Lower leg skin (tissue), 4 donors: Measurements from ENCODE around the gene ASIC2. TPM values are rescaled to one million over a fixed set of nuclear protein-coding genes. Genes with fewer than 3 reads are reported as not detected.

ENCODE experiments used
- DNase-seq, 2 donors: peaks; one replicate each; pipeline ENCODE4 v3.0.0-alpha.2; 2019; ENCODE audit warnings: low spot score in 2 of 2
- H3K4me3 ChIP-seq: fragments of 200-600 bp; sonication (generic); 2 replicates; pipeline ENCODE4 v1.5.1; 2017; ENCODE audit warnings: mild to moderate bottlenecking, low read depth; ENCODE audit not compliant: poor library complexity, severe bottlenecking
- CTCF ChIP-seq, 3 donors: fragments of 450-650 bp; IDR thresholded peaks; one replicate each; pipeline ENCODE4 v1.5.1; 2016; ENCODE audit warnings: antibody characterized with exemption in 3 of 3, mild to moderate bottlenecking in 3 of 3, moderate library complexity in 2 of 3
- POLR2A ChIP-seq, 2 donors: fragments of 450-650 bp; IDR thresholded peaks; one replicate each; pipeline ENCODE4 v1.6.1; 2016 to 2017; ENCODE audit warnings: antibody characterized with exemption in 2 of 2, mild to moderate bottlenecking in 1 of 2, moderate library complexity in 1 of 2
- WGBS, 2 donors: methylation state at CpG; one replicate each; pipeline ENCODE4 v1.1.5; 2018; 5-methylcytosine and 5-hydroxymethylcytosine counted together
- intact Hi-C: fragments of 100-400 bp; cut with DNase I; formaldehyde crosslinking; loops from one replicate; pipeline ENCODE4 v1.15.0; 2023; ENCODE audit warnings: low total_unique reads
- total RNA-seq, 4 donors: library from RNA; depleted of rRNA; stranded (reverse); fragments of >200 nt; gene quantifications; one replicate each; pipeline ENCODE4 v1.1.0, GENCODE V29; 2016

ASIC2 gene
- total RNA-seq, 4 donors from 2014 or later: 0.21 TPM; not detected in 3

GRCh38 chr17:33097411-33097810, 195.7 kb downstream of the ASIC2 start:
- WGBS, 2 donors: 83% methylated on average over 8 of the region's 8 CpGs
- no peak overlapping the region for H3K4me3 ChIP-seq
- intact Hi-C loops: no loop called here
- DNase-seq: no peak
- TF ChIP-seq CTCF (IDR thresholded peaks at IDR 0.05) (no peak), POLR2A (IDR thresholded peaks at IDR 0.05) (no peak)

- no peak for TF ChIP-seq CTCF (IDR thresholded peaks at IDR 0.05)
- TF ChIP-seq POLR2A (IDR thresholded peaks at IDR 0.05): no peak
- no peak overlapping the region for H3K4me3 ChIP-seq
- intact Hi-C loops: no loop called here
- no peak for DNase-seq
- 75% methylated on average over 4 of the region's 4 CpGs for WGBS, 2 donors
These were observed 196.9 kb downstream of the ASIC2 start for GRCh38 chr17:33096161-33096560.

- TF ChIP-seq CTCF (IDR thresholded peaks at IDR 0.05) (no peak), POLR2A (IDR thresholded peaks at IDR 0.05) (no peak)
- H3K4me3 ChIP-seq: no peak overlapping the region
- WGBS, 2 donors: 44 to 45% methylated on average over 5 of the region's 5 CpGs
- no peak for DNase-seq
- intact Hi-C loops: no loop called here
These were observed 201.8 kb downstream of the ASIC2 start for GRCh38 chr17:33091271-33091670.

- intact Hi-C loops: no loop called here
- no peak for TF ChIP-seq POLR2A (IDR thresholded peaks at IDR 0.05)
- TF ChIP-seq CTCF (IDR thresholded peaks at IDR 0.05): no peak
- no peak overlapping the region for H3K4me3 ChIP-seq
- no peak for DNase-seq
- WGBS, 2 donors: 77 to 81% methylated on average over 1 of the region's 1 CpG
These were observed 202.3 kb downstream of the ASIC2 start for GRCh38 chr17:33090806-33091205.

GRCh38 chr17:33086878-33087277, 206.2 kb downstream of the ASIC2 start:
- peak in 1 of 2 donors; percentile 18 for DNase-seq
- TF ChIP-seq POLR2A (IDR thresholded peaks at IDR 0.05) (no peak), CTCF (IDR thresholded peaks at IDR 0.05) (no peak)
- intact Hi-C loops: no loop called here
- no peak overlapping the region for H3K4me3 ChIP-seq

- peak in 1 of 2 donors; percentile 5 for DNase-seq
- no peak for TF ChIP-seq POLR2A (IDR thresholded peaks at IDR 0.05)
- no peak for TF ChIP-seq CTCF (IDR thresholded peaks at IDR 0.05)
- intact Hi-C loops: no loop called here
- H3K4me3 ChIP-seq: no peak overlapping the region
- 65 to 83% methylated on average over 1 of the region's 1 CpG for WGBS, 2 donors
These were observed 207.1 kb downstream of the ASIC2 start for GRCh38 chr17:33086041-33086440.
